Epithelial cell of proximal tubule (primary cell): Measurements from ENCODE around the gene NFIA. TPM values are rescaled to one million over a fixed set of nuclear protein-coding genes. Genes with fewer than 3 reads are reported as not detected.

Experiments
- DNase-seq: peaks from one replicate; pipeline ENCODE4 v3.0.0-alpha.2; 2011; ENCODE audit warnings: low read depth
- H3K4me3 ChIP-seq: 2 replicates; pipeline ENCODE4 v1.5.1; 2011; ENCODE audit warnings: low read depth, mild to moderate bottlenecking, low read length
- CTCF ChIP-seq: conservative IDR thresholded peaks from 2 replicates; pipeline ENCODE4 v1.5.1; 2012; ENCODE audit warnings: low read depth, mild to moderate bottlenecking, low read length
- total RNA-seq: library from RNA; depleted of rRNA; stranded (reverse); fragments of >200 nt; gene quantifications from 2 replicates; pipeline ENCODE4 v1.2.3, GENCODE V29; 2015

Gene NFIA
- total RNA-seq, 1 donor from 2014 or later: 1.6 TPM

DNA sequence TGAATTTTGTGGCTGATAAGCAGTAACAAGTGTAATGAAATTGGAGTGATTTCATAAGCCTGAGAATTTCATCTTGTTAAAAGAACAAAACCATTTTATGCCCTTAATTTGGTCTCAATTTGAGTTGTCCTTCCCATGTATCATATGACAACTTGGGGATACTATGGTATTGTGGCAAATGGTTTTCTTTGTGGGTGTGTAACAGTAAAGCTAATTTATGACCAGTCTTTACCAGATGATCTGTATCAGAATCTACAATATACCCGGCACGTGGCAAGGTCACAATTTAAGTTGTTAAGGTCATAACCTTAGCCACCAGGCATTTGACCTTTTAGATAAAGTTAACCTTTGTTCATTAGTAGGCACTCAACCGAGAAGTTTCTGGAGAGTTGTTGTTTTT, 9.1 kb downstream of the NFIA start:
- TF ChIP-seq CTCF: no peak
- DNase-seq: no peak
- no peak overlapping the region for H3K4me3 ChIP-seq

- TF ChIP-seq CTCF: no peak
- no peak for DNase-seq
- no peak overlapping the region for H3K4me3 ChIP-seq
Observed at GRCh38 chr1:61092642-61093041, 10.3 kb downstream of the NFIA start.

- no peak for TF ChIP-seq CTCF
- no peak overlapping the region for H3K4me3 ChIP-seq
- no peak for DNase-seq
Observed at GRCh38 chr1:61093525-61094137, 11.3 kb downstream of the NFIA start.

DNA sequence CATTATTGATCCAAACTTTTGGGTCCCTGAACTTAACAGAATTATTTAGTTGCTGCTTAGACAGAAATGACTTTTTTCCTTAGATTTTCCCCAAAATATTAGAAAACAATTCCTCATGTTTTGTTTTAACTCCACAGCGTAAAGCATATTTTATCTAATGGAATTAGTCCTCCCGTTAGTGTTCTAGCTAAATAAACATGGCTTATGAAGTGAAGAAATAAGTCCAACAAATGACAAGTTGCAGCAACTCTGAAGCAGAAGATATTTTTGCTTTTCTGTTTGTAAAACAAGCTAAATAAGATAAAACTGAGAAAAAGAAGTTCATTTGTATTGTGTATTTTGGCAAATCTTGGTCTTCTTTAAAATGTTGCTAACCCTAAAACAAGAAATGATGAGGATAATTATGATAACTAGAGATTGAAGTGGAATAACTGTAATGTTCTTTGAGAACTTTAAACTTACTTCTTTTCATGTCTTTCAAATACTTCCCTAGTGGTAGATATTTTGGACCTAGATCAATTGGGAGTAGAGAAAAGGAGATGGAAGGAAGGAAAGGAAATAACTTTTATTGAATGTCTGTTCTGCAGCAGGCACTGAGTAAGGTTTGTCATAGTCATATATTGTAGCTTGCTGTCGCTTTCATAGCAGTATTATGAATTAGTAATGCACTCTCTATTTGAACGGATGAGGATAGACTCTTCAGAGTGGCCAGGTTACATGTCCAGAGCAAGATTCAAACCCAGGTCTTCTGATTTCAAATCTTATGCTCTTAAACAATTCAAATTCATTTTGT, 12.5 kb downstream of the NFIA start:
- no peak for TF ChIP-seq CTCF
- DNase-seq: no peak

GRCh38 chr1:61095470-61095812, 13.1 kb downstream of the NFIA start:
- TF ChIP-seq CTCF: no peak
- DNase-seq: no peak
- no peak overlapping the region for H3K4me3 ChIP-seq

More for the DNA sequence above, 12.5 kb downstream of the NFIA start:
- no peak overlapping the region for H3K4me3 ChIP-seq

- no peak for DNase-seq
- H3K4me3 ChIP-seq: no peak overlapping the region
- TF ChIP-seq CTCF: no peak
Observed at GRCh38 chr1:61097317-61097716, 15.0 kb downstream of the NFIA start.

DNA sequence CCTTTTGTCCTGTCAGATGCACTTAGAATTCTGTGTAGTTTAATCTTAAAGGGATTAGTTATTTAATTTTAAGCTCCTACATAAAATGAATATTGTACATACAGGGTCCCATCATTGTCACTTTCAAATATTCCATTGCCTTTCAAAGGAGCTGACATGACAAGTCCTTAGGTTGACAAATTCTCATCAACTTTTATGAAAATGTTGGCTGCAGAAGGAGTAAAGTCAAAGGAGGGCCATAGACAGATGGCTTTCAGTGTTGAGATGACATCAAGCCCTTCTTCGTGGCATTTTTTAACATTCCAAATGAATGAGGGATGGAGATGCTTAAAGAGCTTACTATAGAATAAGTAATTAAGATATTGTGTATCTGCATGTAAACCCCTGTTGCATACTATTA, 15.4 kb downstream of the NFIA start:
- no peak for TF ChIP-seq CTCF
- no peak overlapping the region for H3K4me3 ChIP-seq
- no peak for DNase-seq
